Prostate gland (tissue), 2 donors: ENCODE measurements around the gene LRRC34.

ENCODE experiments used
- POLR2A ChIP-seq: fragments of 450-650 bp; IDR thresholded peaks from one replicate; pipeline ENCODE4 v1.6.1; 2016; ENCODE audit warnings: antibody characterized with exemption, mild to moderate bottlenecking
- POLR2AphosphoS5 ChIP-seq: sonication (generic); formaldehyde crosslinking; IDR thresholded peaks from one replicate; pipeline ENCODE4 v1.6.1; 2017; ENCODE audit warnings: antibody characterized with exemption
- TF ChIP-seq, protein P1 (sequence below), 4 experiments: fragments of 200-600 bp in 2 of 4; fragments of 450-650 bp in 2 of 4; sonication (generic) in 2 of 4; IDR thresholded peaks; 1 replicate in 3 of 4; 2 replicates in 1 of 4; pipeline ENCODE4 v1.5.1; 2016 to 2019; ENCODE audit warnings: antibody characterized with exemption in 4 of 4, mild to moderate bottlenecking in 2 of 4, moderate library complexity in 2 of 4

DNA sequence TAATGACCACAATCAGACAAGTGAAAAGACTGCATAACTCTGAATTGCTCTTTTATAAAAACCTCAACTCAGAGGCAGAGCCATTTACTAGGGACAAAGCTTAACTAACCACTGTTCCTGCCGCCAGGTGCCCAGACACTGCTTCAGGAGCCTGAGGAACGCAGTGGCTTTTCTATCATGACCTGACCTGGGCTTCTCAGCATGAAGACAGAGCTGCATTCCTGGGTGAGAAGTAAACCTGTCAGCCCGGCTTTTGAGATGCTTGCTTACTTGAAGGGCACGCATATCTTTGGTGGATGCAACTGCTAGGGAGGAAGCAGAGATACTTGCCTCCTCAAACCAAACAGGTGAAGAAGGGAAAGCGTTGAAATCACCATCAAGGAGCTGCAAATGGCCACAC, 49.2 kb upstream of the LRRC34 start:
- TF ChIP-seq POLR2A (no peak), POLR2AphosphoS5 (no peak)
- TF ChIP-seq, protein P1, sequence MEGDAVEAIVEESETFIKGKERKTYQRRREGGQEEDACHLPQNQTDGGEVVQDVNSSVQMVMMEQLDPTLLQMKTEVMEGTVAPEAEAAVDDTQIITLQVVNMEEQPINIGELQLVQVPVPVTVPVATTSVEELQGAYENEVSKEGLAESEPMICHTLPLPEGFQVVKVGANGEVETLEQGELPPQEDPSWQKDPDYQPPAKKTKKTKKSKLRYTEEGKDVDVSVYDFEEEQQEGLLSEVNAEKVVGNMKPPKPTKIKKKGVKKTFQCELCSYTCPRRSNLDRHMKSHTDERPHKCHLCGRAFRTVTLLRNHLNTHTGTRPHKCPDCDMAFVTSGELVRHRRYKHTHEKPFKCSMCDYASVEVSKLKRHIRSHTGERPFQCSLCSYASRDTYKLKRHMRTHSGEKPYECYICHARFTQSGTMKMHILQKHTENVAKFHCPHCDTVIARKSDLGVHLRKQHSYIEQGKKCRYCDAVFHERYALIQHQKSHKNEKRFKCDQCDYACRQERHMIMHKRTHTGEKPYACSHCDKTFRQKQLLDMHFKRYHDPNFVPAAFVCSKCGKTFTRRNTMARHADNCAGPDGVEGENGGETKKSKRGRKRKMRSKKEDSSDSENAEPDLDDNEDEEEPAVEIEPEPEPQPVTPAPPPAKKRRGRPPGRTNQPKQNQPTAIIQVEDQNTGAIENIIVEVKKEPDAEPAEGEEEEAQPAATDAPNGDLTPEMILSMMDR (IDR thresholded peaks at IDR 0.05), result no peak
